HG02571 (cell line): Measurements from ENCODE around the gene TLE6.
"Not testable (repeated sequence)": the region's sequence is repeated elsewhere in the genome, so short reads cannot be mapped to it uniquely, and the experiment has no call there.

Experiments
- ATAC-seq: cut with Tn5 transposase; IDR thresholded peaks from one replicate; pipeline ENCODE4 v1.9.1; 2021; ENCODE audit warnings: mild to moderate bottlenecking, moderate library complexity; ENCODE audit not compliant: unreplicated experiment

Gene TLE6

GRCh38 chr19:3027292-3027691 lies 49.9 kb downstream of the TLE6 start:
- no peak for ATAC-seq

GRCh38 chr19:3027981-3028304 lies 50.6 kb downstream of the TLE6 start:
- ATAC-seq = no peak

DNA sequence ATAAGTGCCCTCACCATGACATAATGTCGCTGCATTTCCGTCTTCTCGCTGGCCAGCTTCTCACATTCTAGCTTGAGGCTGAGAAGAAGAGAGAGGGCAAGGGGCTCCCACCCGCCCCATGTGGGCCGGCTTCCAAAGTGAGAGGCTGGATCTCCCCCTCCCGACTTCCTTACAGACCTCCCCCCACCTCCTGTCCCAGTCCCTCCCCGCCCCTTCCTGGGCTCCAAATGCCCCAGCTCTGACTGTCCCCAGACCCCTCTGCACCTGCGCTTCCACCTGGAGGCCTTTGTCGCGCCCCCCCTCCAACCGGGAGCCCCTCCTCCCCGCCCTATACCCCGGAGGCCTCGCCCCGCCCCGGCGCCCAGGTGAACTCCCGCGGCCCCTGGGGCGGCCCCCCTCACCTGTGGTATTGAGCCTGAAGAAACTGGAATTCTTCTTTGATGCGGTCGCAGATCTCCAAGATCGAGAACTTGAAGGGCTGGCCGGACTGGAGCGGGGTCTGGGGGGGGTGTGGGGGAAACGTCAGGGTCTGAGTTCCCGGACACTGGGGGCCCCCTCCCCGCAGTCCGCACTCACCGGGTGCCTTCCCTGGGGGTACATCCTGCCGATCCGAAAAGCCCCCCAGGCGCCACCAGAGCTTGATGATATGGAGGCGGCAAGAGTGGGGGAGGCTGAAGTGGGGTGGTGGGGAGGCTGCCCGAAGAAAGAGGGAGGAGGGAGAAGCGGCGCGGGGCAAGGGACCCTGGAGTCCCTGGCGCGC lies 51.1 kb downstream of the TLE6 start:
- no peak for ATAC-seq

DNA sequence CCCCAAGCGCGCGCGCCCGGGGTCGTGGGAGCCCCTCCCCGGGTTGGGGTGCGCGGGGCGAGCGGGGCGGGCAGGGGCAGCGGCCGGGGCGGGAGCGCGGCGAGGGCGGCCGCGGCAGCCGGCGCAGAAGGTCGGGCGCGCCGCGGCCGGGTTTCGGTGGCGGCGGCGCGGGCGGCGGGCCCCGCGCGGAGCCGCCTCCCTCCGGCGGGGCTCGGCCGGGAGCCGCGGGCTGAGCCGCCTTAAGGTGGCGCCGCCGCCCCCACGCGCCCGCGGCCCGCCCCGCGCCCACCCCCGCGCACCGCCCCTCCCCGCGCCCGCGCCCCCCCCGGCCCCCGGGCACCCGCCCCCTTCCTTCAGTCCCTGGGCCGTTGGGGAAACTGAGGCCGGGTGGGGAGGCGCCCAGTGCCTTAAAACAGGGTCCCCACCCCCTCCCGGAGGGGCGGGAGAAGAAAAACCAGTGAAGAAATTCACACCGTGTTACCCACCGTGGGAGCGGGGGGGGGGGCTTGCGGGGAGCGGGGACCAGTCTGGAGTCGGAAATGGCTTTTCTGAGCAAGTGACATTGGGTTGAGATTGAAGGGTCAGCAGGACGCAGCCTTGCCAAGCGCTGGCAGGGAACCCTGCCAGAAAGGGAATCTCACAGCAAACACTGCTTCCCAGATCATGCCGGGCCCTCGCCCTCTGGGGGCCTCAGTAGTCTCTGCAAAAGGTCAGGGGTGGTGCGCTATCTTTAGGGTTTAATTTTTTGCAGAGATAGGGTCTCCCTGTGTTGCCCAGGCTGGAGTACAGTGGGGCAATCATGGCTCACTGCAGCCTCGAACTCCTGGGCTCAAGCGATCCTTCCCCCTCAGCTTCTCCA lies 51.9 kb downstream of the TLE6 start, which contains the start of gene TLE2:
Gene TLE2 (minus strand): TSS at position 216 of the 859 bp plus-strand sequence. CDS start 376 bp downstream, outside the sequence.
- no peak for ATAC-seq

DNA sequence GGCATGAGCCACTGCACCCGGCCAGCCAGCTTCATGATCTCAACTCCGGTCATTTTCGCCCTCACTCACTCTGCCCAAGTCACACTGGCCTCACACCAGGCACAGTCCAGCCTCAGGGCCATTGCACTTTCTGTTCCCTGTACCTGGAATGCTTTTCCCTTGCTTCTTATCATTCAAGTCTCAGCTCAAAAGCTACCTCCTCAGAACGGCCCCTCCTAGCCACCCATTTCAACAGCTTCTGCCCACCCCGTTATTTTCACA lies 54.2 kb downstream of the TLE6 start:
- no peak for ATAC-seq

DNA sequence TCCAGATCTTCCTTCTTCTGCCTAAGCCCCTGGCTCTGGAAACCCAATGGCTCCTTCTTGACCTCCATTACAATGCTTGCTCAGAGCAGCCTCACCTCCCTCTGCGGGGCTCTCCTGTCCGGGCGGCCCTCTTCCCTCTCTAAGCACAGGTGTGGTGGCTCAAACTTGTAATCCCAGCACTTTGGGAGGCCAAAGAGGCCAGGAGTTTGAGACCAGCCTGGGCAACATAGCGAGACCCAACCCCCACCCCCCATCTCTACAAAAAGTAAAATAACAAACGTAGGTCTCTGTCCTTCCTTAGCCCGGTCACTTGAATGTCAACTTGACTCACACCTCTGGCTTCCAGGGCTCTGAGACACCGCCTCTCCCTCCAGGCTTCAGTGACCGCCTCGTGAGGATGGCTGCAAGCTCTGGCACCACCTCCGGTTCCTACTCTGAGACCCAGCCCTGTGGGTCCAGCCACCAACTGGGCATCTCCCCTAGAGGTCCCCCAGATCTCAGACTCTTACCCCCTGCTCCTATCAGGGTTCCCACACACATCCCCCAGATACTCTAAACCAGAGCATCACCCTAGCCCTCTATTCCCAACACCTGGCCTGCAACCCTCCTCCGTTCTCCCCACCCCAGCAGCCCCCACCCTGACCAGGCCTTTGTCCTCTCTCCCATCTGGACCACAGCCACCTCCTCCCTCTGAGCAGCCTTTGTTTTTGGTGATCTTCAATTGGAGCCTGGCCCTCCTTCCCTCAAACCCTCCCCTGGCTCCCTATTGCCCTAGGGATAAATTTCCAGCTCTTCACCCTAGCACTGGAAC lies 56.4 kb downstream of the TLE6 start:
- no peak for ATAC-seq

DNA sequence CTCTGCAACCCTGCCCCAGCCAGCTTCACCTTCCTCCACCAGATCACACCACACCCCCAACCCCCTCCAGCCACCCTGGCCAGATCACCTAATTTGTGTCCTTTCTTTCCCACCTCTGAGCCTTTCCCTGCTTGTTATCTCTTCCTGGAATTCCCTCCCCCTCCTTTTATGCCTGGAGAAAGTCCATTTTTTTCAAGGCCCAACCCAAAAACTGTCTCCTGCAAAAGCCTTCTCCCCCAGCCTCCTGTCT lies 57.0 kb downstream of the TLE6 start:
- no peak for ATAC-seq

DNA sequence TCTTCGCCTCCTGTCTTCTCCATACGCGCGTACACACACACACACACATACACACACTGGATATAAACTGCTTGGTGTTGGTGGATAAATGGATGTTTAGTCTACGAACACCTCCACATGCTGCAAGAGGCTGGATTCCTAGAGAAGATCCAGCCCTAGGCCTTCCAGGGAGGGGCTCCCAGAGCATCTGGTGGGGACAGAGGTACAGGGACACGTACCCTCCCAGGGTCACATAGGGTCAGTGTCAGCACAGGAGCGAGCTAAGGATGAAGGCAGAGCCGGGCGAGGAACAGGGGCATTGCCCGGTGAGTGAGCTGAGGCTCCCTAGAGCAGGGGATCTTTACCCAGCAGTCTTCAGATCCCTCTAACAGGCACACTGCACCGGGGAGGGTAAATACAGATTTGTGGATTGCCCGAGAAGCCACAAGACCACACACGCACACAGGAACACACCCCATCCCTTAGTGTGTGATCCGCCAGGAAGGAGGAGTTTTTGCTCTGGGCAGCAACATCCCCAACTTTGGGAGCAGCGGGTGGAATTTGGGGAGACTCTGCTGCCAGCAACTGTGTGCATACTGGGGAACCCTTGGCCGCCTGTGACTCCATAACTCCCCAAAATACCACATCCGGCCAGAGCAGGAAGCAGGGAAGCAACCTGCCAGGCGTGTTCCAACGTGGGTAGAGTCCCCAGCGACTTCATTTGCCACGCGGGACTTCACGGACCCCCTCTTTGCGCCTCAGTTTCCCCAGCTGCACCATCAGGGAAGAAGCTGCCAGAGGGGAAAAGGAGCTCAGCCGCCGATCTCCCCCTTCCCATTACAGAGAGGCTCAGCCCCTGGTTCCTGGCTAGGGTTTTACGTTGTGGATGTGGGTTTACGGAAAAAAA lies 57.5 kb downstream of the TLE6 start:
- no peak for ATAC-seq

GRCh38 chr19:3035542-3036118 lies 58.3 kb downstream of the TLE6 start:
- ATAC-seq = peak; percentile 86

DNA sequence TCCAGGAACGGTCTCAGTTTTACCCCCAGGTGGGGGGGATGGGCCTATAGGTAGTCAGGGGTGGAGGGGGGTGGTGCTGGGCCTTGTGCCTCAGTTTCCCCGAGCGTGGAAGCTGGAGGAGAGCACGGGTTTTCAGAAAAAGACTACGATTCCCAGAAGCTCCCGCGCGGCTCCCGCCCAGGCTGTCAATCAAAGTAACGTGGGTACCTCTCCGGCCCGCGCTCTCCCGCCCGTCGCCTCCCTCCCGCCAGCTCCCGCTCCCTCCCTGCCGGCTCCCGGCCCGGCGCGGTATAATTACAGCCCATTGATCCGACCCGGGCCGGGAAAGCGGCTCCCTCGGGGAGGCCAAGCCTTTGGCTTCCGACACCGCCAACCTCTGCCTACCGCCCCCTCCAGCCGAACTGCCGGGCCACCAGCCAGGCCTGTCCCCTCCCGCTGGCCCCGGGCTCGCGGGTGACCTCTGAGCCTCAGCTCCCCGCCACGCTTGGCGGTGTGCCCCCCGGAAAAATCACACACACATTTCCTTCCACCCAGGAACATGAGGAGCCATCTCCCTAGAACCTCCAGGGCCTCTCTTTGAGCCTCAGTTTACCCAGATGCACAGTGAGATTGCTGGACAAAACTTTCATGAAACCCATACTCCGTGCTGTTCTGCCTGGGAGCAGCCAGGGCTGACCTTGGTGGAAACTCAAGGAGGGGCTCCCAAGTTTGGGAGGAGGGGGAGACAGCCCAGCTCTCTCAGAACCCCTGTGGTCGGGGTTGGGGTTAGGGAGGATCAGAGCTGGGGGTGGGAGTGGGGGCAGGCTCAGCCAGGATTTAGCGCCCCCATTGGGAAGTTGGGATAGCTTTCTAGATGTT lies 59.0 kb downstream of the TLE6 start:
- peak; percentile 48 for ATAC-seq

GRCh38 chr19:3036977-3037544 lies 59.7 kb downstream of the TLE6 start:
- ATAC-seq = not testable (repeated sequence)

DNA sequence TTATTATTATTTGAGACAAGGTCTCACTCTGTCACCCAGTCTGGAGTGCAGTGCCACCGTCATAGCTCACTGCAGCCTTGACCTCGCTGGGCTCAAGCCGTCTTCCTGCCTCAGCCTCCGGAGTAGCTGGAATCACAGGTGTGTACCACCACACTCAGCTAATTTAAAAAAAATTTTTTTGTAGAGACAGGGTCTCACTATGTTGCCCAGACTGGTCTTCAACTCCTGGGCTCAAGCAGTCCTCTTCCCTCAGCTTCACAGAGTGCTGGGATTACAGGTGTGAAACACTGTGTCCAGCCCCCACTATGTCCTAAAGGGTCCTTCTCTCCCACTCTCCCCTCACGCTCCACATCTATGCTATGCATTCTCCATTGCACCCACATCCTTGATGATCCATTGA lies 60.9 kb downstream of the TLE6 start:
- ATAC-seq = no peak

- no peak for ATAC-seq
Observed at GRCh38 chr19:3039125-3039524, 61.8 kb downstream of the TLE6 start.

- no peak for ATAC-seq
Observed at GRCh38 chr19:3039641-3040077, 62.3 kb downstream of the TLE6 start.

DNA sequence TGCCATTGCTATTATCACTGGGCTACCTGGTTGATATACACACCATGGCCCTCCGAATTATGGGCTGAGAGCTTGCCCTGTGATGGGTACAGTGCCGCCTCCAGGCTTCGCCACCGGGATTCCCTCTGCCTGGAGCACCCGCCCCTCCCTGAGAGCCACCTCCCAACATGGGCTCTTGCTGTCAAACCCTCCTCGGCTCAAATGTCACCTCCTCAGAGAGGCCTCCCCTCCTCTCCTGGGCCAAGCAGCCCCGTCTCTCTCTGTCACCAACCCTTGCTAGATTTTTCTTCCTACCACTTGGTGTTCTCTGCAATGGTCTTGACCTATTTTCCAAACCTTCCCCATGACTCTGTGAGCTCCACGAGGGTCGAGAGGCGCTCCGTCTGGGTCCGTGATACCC lies 64.0 kb downstream of the TLE6 start:
- no peak for ATAC-seq

- no peak for ATAC-seq
Observed at GRCh38 chr19:3041761-3042620, 64.6 kb downstream of the TLE6 start.

GRCh38 chr19:3042621-3043267 lies 65.4 kb downstream of the TLE6 start:
- no peak for ATAC-seq
